Kidney epithelial cell (primary cell): ENCODE measurements around the gene IBA57. TPM values are rescaled to one million over a fixed set of nuclear protein-coding genes. Genes with fewer than 3 reads are reported as not detected.

Experiments used
- DNase-seq: peaks from one replicate; pipeline ENCODE4 v3.0.0-alpha.2; 2010; ENCODE audit warnings: low read depth
- H3K27me3 ChIP-seq: 2 replicates; pipeline ENCODE4 v1.6.0; 2011; ENCODE audit warnings: low read length; ENCODE audit not compliant: control insufficient read depth, insufficient read depth
- H3K36me3 ChIP-seq: 2 replicates; pipeline ENCODE4 v1.5.1; 2011; ENCODE audit warnings: low read length; ENCODE audit not compliant: control insufficient read depth, insufficient read depth
- H3K4me3 ChIP-seq: 2 replicates; pipeline ENCODE4 v1.5.1; 2011; ENCODE audit warnings: low read depth, mild to moderate bottlenecking, control low read depth, low read length
- total RNA-seq: library from RNA; depleted of rRNA; stranded (reverse); fragments of >200 nt; gene quantifications from 2 replicates; pipeline ENCODE4 v1.2.3, GENCODE V29; 2015
- TF ChIP-seq, protein P1 (sequence below): IDR thresholded peaks from 2 replicates; pipeline ENCODE4 v1.5.1; 2011; ENCODE audit warnings: mild to moderate bottlenecking, moderate library complexity, low read length, control low read depth, inconsistent platforms; ENCODE audit not compliant: insufficient read depth, poor library complexity, severe bottlenecking

The IBA57 gene
- total RNA-seq, 1 donor from 2014 or later: 7.1 TPM

DNA sequence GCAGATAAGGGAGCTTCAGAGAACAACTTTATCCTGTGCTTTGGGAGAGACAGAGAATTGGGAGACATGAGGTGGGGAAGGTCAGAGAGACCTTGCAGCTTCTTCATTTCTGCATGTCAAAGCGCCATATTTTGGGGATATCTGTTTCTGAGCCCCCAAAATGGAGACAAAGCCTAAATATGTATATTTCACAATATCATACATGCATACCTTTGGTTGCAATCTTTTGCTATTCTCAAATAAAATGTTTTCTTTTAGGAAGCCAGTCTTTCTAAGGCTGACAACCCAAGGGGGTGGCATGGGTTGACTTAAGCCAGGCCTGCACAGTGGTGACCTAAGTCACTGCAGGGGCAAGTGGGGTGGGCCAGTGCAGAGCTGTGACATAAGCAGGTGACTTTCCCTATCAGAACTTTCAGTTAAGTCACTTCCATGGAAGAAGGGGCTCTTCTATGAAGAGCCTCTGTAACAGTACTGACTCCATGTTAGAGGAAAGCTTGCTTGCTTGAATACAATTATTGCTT lies 42.6 kb upstream of the IBA57 start:
- H3K27me3 ChIP-seq: peaks cover 4% of the 10 kb centered on the region
- TF ChIP-seq, protein P1, sequence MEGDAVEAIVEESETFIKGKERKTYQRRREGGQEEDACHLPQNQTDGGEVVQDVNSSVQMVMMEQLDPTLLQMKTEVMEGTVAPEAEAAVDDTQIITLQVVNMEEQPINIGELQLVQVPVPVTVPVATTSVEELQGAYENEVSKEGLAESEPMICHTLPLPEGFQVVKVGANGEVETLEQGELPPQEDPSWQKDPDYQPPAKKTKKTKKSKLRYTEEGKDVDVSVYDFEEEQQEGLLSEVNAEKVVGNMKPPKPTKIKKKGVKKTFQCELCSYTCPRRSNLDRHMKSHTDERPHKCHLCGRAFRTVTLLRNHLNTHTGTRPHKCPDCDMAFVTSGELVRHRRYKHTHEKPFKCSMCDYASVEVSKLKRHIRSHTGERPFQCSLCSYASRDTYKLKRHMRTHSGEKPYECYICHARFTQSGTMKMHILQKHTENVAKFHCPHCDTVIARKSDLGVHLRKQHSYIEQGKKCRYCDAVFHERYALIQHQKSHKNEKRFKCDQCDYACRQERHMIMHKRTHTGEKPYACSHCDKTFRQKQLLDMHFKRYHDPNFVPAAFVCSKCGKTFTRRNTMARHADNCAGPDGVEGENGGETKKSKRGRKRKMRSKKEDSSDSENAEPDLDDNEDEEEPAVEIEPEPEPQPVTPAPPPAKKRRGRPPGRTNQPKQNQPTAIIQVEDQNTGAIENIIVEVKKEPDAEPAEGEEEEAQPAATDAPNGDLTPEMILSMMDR: no peak
- H3K36me3 ChIP-seq: no peaks in the 10 kb centered on the region
- no peak overlapping the region for H3K4me3 ChIP-seq
- no peak for DNase-seq

DNA sequence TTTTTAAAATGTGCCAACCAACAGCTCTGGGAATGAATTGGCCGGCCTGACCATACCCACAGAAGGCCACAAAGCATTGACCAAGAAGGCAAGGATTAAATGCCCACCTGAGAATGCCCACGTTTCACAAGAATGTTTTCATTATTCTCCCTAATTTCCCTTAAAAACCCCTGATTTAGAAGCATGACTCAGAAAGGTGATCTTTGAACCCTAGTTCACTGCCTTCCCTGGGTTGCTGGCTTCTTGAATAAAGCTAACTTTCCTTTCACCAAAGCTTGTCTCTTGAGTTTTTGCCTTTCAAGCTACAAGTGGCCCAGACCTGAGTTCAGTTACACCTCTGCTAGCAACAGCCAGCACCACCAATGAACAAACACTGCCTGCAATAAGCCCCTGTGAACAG lies 42.1 kb upstream of the IBA57 start:
- DNase-seq: no peak
- TF ChIP-seq, protein P1: no peak
- Histone ChIP-seq H3K36me3 (no peaks in the 10 kb centered on the region), H3K27me3 (peaks cover 4% of the 10 kb centered on the region), H3K4me3 (no peak overlapping the region)

DNA sequence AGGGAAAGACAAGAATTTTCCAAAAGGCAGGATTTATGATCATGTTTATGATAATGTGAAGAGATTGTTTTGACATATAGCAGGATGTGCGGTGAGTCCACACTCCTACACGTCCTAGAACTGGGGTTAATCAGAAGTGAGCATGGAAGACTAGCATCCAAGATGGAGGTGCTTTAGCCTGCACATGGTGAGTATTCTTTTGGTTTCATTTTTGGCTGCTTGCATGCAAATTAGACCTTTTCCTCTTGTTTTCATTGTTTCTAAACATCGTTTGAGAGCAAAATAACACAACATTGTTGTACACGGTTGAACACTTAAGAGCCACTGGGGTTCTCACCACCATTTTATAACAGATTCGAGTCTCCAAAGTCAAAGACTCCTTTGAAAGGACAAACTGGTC lies 40.4 kb upstream of the IBA57 start:
- no peaks in the 10 kb centered on the region for H3K36me3 ChIP-seq
- TF ChIP-seq, protein P1: no peak
- no peak for DNase-seq

DNA sequence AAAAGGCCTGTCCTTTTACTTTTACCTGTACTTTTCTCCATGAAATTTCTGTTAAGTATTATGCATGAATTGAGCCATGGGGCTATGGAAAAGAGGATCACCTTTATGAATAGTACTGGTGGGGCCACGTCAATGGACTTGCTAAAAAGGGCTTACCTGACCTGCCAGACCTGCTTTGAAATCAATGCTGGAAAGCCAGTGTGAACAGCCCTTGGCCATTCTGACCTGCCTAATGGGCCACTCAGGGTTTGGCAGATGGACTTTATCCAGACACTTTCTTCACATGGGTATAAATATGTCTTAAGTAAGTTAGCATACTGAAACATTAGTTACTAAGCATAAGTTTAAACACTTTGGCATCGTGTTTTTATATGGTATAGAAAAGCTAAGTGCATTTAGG lies 33.8 kb upstream of the IBA57 start:
- Histone ChIP-seq H3K36me3 (no peaks in the 10 kb centered on the region), H3K4me3 (no peak overlapping the region), H3K27me3 (peaks cover 3% of the 10 kb centered on the region)
- TF ChIP-seq, protein P1: no peak
- DNase-seq: no peak

More for the DNA sequence above, 40.4 kb upstream of the IBA57 start:
- peaks cover 4% of the 10 kb centered on the region for H3K27me3 ChIP-seq
- H3K4me3 ChIP-seq: no peak overlapping the region

DNA sequence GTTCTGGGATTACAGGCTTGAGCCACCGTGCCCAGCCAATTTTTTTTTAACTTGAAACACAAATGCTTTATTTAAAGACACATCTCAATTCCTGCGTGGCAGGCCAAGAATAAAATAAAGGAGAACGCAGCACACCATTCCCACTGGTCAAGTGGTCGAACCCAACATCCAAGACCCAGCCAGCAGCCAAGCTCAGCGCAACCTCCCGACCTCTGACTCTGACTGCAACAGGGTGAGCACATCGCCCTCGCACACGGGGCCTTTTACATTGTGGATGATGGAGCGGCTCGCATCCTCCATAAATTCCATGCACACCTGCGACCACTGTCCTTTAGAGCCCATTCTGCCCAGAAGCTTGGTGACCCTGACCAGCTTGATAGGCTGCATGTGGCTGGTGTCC lies 31.0 kb upstream of the IBA57 start:
- TF ChIP-seq, protein P1: no peak
- no peaks in the 10 kb centered on the region for H3K36me3 ChIP-seq
- DNase-seq: no peak
- H3K4me3 ChIP-seq: no peak overlapping the region
- H3K27me3 ChIP-seq: peaks cover 3% of the 10 kb centered on the region

DNA sequence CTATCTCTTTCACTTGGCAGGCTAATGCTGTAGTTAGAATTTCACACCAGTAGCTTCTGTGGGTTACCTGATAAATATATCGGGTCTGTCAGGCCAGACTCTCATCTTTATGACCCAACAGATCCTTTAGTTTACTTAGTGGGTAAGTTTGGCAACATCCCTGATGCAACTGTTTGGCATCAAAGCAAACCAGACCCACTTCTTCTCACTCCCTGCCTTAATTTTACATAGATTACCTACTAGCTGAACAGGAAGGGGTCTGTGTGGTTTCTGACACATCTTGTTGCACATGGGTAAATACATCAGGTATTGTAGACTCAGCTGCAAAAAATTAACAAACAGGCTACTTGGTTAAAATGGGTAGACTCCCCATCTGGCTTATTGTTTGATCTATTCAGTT lies 28.7 kb upstream of the IBA57 start:
- TF ChIP-seq, protein P1: no peak
- Histone ChIP-seq H3K36me3 (no peaks in the 10 kb centered on the region), H3K27me3 (peaks cover 3% of the 10 kb centered on the region), H3K4me3 (no peak overlapping the region)
- DNase-seq: no peak
